ENCODE data around the gene CUEDC1. TPM values are rescaled to one million over a fixed set of nuclear protein-coding genes. Genes with fewer than 3 reads are reported as not detected.

CUEDC1 gene
- total and polyA plus RNA-seq, 2 of the 13 experiments (the other 11 are each of a cell fraction or from before 2014, with no cell fraction given): 7.4 to 12.9 TPM

DNA sequence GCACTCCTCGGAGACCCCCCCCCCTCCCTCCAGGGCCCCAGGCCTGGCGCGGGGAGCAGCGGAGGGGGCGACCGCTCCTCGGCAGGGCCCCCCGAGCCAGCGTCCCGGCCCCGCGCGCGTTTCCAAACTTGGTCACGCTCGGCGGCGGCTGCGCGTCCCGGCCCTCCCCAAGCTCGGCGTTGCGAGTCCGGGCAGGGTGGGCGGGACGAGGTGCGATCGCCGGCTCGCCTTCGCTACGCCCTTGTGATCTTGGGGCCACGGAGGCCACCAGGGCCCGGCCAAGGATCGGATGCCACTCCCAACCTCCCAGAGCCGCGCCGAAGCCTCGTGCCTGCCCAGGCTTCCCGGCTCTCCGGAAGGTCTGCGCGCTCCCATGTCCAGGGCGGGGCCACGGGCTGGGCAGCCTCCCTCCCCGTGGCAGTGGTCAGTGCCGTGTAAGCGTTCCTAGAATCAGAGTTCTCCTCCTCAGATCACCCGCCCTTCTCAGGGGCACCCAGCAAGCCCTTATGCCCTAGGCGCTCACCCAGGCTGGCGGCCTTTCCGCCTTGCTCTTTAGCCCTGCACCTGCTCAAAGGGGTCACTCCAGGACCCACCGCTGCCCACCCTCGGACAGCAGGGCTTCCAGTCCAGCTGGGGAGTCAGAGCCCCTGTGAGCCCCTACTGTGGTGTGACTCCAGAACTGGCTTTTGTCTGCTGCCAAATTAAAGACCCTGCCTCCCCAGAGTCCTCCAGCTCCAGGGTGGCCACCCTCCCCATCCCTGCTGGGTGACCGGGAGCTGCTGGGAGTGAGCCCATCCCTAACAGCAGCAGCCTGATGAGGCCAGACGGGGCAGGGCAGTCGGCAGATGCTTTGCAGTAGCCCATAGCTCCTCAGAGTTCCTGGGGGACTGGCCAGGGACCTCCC lies 93.2 kb downstream of the CUEDC1 start (continued):
- TF ChIP-seq, protein P1, sequence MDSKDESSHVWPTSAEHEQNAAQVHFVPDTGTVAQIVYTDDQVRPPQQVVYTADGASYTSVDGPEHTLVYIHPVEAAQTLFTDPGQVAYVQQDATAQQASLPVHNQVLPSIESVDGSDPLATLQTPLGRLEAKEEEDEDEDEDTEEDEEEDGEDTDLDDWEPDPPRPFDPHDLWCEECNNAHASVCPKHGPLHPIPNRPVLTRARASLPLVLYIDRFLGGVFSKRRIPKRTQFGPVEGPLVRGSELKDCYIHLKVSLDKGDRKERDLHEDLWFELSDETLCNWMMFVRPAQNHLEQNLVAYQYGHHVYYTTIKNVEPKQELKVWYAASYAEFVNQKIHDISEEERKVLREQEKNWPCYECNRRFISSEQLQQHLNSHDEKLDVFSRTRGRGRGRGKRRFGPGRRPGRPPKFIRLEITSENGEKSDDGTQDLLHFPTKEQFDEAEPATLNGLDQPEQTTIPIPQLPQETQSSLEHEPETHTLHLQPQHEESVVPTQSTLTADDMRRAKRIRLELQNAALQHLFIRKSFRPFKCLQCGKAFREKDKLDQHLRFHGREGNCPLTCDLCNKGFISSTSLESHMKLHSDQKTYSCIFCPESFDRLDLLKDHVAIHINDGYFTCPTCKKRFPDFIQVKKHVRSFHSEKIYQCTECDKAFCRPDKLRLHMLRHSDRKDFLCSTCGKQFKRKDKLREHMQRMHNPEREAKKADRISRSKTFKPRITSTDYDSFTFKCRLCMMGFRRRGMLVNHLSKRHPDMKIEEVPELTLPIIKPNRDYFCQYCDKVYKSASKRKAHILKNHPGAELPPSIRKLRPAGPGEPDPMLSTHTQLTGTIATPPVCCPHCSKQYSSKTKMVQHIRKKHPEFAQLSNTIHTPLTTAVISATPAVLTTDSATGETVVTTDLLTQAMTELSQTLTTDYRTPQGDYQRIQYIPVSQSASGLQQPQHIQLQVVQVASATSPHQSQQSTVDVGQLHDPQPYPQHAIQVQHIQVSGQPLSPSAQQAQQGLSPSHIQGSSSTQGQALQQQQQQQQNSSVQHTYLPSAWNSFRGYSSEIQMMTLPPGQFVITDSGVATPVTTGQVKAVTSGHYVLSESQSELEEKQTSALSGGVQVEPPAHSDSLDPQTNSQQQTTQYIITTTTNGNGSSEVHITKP (CRISPR knock-in tag; IDR thresholded peaks at IDR 0.05; ENCODE audit: low read depth): peak; percentile 88
- TF ChIP-seq ZNF503 (CRISPR knock-in tag; IDR thresholded peaks at IDR 0.05): peak; percentile 71; the same call in 1 of the 2 replicates
- no peak for TF ChIP-seq TBX3 (IDR thresholded peaks at IDR 0.05; ENCODE audit: borderline replicate concordance)
- peak; percentile 15; the same call in 1 of the 2 replicates for TF ChIP-seq ZMYM4 (CRISPR knock-in tag; IDR thresholded peaks at IDR 0.05)
- peak; percentile 96; the same call in 1 of the 2 replicates for TF ChIP-seq CREB3 (CRISPR knock-in tag; IDR thresholded peaks at IDR 0.05)
- TF ChIP-seq ZNF616 (CRISPR knock-in tag; IDR thresholded peaks at IDR 0.05; ENCODE audit: low read depth): peak; percentile 66
- peak; percentile 70; the same call in 1 of the 2 replicates for TF ChIP-seq ZNF670 (CRISPR knock-in tag; IDR thresholded peaks at IDR 0.05; ENCODE audit: borderline replicate concordance)
- peak; percentile 62; the same call in 1 of the 2 replicates for TF ChIP-seq ZNF598 (CRISPR knock-in tag; IDR thresholded peaks at IDR 0.05; ENCODE audit: borderline replicate concordance)
- TF ChIP-seq ZNF274 (CRISPR knock-in tag; IDR thresholded peaks at IDR 0.05): no peak; the same call in 1 of the 2 replicates
- TF ChIP-seq KLF13 (CRISPR knock-in tag; IDR thresholded peaks at IDR 0.05): peak; percentile 47; the same call in 1 of the 2 replicates
- TF ChIP-seq ZKSCAN5 (CRISPR knock-in tag; IDR thresholded peaks at IDR 0.05): no peak
- TF ChIP-seq NAIF1 (CRISPR knock-in tag; IDR thresholded peaks at IDR 0.05; ENCODE audit: borderline replicate concordance): 0 out of 2 replicates have a peak, but pooled peaks have one; percentile 83
- peak; percentile 66; the same call in 1 of the 2 replicates for TF ChIP-seq ZNF160 (CRISPR knock-in tag; IDR thresholded peaks at IDR 0.05)
- no peak for TF ChIP-seq HNRNPK (IDR thresholded peaks at IDR 0.05; ENCODE audit: low read depth, low read length, poor library complexity, severe bottlenecking)
- no peak; the same call in 1 of the 2 replicates for TF ChIP-seq GATA4 (IDR thresholded peaks at IDR 0.05; ENCODE audit: borderline replicate concordance, low read depth)
- TF ChIP-seq KDM5A (IDR thresholded peaks at IDR 0.05; ENCODE audit: borderline replicate concordance, low read length): no peak
- TF ChIP-seq CBFB (CRISPR knock-in tag; IDR thresholded peaks at IDR 0.05): 0 out of 2 replicates have a peak, but pooled peaks have one; percentile 39
- TF ChIP-seq MED8 (CRISPR knock-in tag; IDR thresholded peaks at IDR 0.05; ENCODE audit: insufficient replicate concordance): no peak
- TF ChIP-seq CHCHD3 (CRISPR knock-in tag; IDR thresholded peaks at IDR 0.05): no peak
- TF ChIP-seq XRCC5 (optimal IDR thresholded peaks at IDR 0.05; ENCODE audit: low read length): peak; percentile 17
- no peak for TF ChIP-seq XBP1 (CRISPR knock-in tag; IDR thresholded peaks at IDR 0.05)

Measured in HepG2 (cell line).